Gastrocnemius medialis (tissue), 4 donors: Measurements from ENCODE around the gene ANKMY1.

ENCODE experiments used
- CTCF ChIP-seq, 5 experiments: fragments of 450-650 bp in 3 of 5; fragments of 200-600 bp in 2 of 5; sonication (generic) in 2 of 5; IDR thresholded peaks in 4 of 5; conservative IDR thresholded peaks in 1 of 5; 1 replicate in 4 of 5; 2 replicates in 1 of 5; pipeline ENCODE4 v1.5.1; 2016 to 2019; ENCODE audit warnings: antibody characterized with exemption in 5 of 5, mild to moderate bottlenecking in 3 of 5, moderate library complexity in 3 of 5
- POLR2A ChIP-seq, 2 donors: fragments of 450-650 bp; IDR thresholded peaks; one replicate each; pipeline ENCODE4 v1.6.1; 2017; ENCODE audit warnings: antibody characterized with exemption in 2 of 2, mild to moderate bottlenecking in 2 of 2, moderate library complexity in 2 of 2

GRCh38 chr2:240513549-240514287 lies 44.1 kb downstream of the ANKMY1 start:
- peak; percentile 40 to 77 (median 69) for TF ChIP-seq CTCF (IDR thresholded peaks at IDR 0.05 in 4 of 5, conservative IDR thresholded peaks at IDR 0.05 in 1 of 5)
- TF ChIP-seq POLR2A (IDR thresholded peaks at IDR 0.05) = no peak
